IPS-20b (cell line): ENCODE results near the gene PLA2G4D.

Experiments used
- H3K27ac ChIP-seq: one replicate; pipeline ENCODE4 v1.5.1; 2013; ENCODE audit warnings: low read length
- H3K27me3 ChIP-seq: 2 replicates; pipeline ENCODE4 v1.6.1; 2013; ENCODE audit warnings: mild to moderate bottlenecking, low read length, inconsistent platforms; ENCODE audit not compliant: insufficient read depth
- H3K36me3 ChIP-seq: 2 replicates; pipeline ENCODE4 v1.6.1; 2013; ENCODE audit warnings: low read depth, mild to moderate bottlenecking, inconsistent platforms, low read length, moderate library complexity; ENCODE audit not compliant: insufficient read depth
- H3K4me1 ChIP-seq: 2 replicates; pipeline ENCODE4 v1.6.1; 2013; ENCODE audit warnings: mild to moderate bottlenecking, control low read depth, inconsistent platforms, low read length, moderate library complexity; ENCODE audit not compliant: insufficient read depth
- H3K4me3 ChIP-seq: 2 replicates; pipeline ENCODE4 v1.5.1; 2013; ENCODE audit warnings: mild to moderate bottlenecking, low read length, inconsistent platforms
- H3K9ac ChIP-seq: 2 replicates; pipeline ENCODE4 v1.6.1; 2013; ENCODE audit warnings: low read depth, mild to moderate bottlenecking, inconsistent platforms, low read length, moderate library complexity
- H3K9me3 ChIP-seq: 2 replicates; pipeline ENCODE4 v1.6.1; 2013; ENCODE audit warnings: mild to moderate bottlenecking, low read depth, low read length, inconsistent platforms; ENCODE audit not compliant: insufficient read depth

Gene PLA2G4D

DNA sequence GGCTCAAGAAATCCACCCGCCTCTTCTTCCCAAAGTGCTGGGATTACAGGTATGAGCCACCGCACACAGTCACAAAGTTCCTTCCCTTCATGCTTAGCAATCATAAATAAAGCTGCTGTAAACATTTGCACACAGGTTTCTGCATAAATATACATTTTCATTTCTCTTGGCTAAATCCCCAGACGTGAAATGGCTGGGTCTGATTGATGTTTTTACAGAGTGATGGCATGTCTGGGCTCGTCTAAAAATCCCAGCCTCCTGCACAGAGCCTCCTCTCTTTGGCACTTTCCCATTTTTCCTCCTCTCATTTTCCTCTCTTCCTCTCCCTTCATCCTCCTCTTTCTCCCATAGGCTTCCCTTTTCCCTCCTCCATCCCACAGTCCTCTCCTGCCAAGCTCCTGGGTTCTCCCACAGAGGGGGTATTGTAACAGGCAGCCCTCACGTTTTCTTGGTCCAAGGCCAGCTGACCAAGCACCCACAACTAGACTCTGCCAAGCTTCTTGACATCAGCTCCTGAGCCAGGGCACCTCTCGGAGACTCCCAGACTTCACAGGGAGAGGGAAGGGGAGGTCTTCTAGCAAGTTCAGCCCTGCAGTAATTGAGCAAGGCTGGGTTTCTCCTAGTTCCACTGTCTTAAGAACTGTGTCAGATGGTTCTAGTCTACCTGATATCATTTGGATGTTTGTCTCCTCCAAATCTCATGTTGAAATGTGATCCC is 63.0 kb downstream of the PLA2G4D start:
- H3K27ac ChIP-seq = no peak overlapping the region
- peaks cover 8% of the 10 kb centered on the region; the same call in 1 of the 2 replicates for H3K4me1 ChIP-seq
- H3K27me3 ChIP-seq = no peaks in the 10 kb centered on the region
- H3K36me3 ChIP-seq = no peaks in the 10 kb centered on the region
- H3K9ac ChIP-seq = no peak overlapping the region
- 0 out of 2 replicates have a peak, but pooled peaks cover 3% of the 10 kb centered on the region for H3K9me3 ChIP-seq
- no peak overlapping the region for H3K4me3 ChIP-seq

DNA sequence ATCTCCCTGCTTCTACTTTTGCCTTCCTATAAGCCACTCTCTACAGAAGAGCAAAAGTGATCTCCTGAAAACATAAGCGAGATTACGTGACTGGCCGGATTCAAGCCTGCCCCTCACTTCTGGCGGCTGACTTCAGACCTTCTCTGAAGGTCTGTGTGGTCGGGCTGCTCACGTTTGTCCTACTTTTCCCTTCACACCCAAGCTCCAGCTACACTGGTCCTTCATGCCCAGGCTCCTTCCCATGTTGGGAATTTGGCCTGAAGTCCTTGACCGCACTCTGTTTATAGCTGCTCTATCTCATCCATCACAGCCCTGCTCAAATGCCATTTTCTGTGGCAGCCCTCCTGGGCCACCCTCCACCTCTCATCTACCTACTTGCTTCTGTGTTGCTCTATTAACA is 66.8 kb downstream of the PLA2G4D start:
- H3K36me3 ChIP-seq = no peaks in the 10 kb centered on the region
- H3K27me3 ChIP-seq = no peaks in the 10 kb centered on the region

DNA sequence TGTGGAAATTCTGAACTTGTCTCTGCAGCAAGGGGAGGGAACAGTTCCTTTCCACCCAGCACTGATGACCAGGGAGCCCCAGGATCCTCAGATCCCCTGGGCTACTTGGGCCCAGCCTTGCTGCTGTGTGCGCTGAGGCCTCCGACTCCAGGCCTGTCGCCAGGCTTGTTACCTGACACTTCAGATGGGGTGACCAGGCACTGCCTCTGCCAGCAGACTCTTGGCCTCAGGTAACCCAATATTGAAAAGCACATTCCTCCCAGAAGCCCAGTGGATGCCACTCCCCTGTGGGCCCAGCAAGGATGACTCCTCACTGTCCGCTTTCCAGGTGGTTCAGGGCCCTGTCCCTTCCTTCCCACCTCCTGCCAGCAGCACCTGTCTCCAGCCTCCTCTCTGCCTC is 70.1 kb downstream of the PLA2G4D start:
- no peaks in the 10 kb centered on the region for H3K27me3 ChIP-seq

More for the DNA sequence above, 66.8 kb downstream of the PLA2G4D start:
- Histone ChIP-seq H3K4me1 (no peaks in the 10 kb centered on the region), H3K27ac (no peak overlapping the region), H3K9ac (no peak overlapping the region), H3K9me3 (peaks cover 26% of the 10 kb centered on the region), H3K4me3 (no peak overlapping the region)

DNA sequence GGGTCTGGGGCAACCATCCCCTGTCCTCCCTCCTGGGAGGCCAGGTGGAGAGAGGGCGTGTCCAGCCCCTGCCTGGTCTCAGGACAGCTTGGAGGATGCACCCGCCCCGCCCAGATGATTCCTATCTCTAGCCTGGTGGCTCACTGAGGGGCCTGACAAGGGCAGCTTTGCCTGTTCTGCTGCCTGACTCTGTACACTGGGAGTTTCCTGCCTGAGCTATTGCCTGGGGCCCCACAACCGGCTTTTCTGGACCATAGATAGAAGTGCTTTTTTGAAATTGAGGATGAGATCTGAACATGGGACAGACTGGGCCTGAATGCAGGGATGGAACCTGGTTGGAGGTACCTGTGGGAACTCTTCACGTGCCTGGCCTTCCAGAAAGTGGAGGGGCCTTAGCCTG is 72.8 kb downstream of the PLA2G4D start:
- no peaks in the 10 kb centered on the region for H3K27me3 ChIP-seq

More for the DNA sequence above, 70.1 kb downstream of the PLA2G4D start:
- H3K9me3 ChIP-seq = peaks cover 34% of the 10 kb centered on the region
- H3K36me3 ChIP-seq = no peaks in the 10 kb centered on the region
- H3K4me1 ChIP-seq = no peaks in the 10 kb centered on the region
- no peak overlapping the region for H3K27ac ChIP-seq
- H3K4me3 ChIP-seq = no peak overlapping the region
- no peak overlapping the region for H3K9ac ChIP-seq

DNA sequence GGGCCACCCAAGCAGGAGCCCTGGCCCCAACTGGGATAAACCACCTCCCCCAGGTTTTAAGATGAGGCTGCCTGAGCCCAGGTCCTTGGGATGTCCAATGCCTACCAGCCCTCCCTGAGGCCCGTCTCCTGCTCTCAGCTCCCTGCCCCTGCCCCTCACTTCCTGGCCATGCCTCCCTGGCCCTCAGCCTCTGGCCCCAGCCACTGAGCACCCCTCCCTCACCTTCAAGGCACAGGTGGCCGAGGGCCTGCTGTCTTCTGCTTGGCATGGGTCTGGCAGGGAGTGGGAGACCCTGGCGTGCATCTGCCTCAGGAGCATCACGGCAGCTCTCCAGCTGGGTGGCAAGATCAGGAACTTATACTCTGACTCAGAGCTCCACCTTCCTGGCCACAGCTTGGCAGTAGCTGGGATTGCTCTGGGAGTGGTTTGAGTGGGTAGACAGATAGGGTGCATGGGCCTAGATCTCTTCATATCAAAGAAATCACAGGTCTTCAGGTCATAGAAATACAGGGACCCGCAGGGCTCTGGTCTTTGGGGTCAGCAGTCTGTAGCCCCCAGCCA is 73.6 kb downstream of the PLA2G4D start, which contains the start of gene PLA2G4E:
Gene PLA2G4E, minus strand, starts transcription at position 330 of the 561 bp plus-strand sequence. Its CDS starts 12 bp downstream, at position 318.
- Histone ChIP-seq H3K27ac (no peak within 1 kb of the TSS), H3K9ac (no peak within 1 kb of the TSS), H3K9me3 (peaks cover 34% of the 10 kb centered on the region), H3K36me3 (no peaks in the 10 kb centered on the region), H3K27me3 (no peaks in the 10 kb centered on the region), H3K4me1 (no peaks in the 10 kb centered on the region), H3K4me3 (no peak within 1 kb of the TSS)

More for the DNA sequence above, 72.8 kb downstream of the PLA2G4D start:
- no peak overlapping the region for H3K27ac ChIP-seq
- H3K9me3 ChIP-seq = peaks cover 34% of the 10 kb centered on the region
- no peaks in the 10 kb centered on the region for H3K4me1 ChIP-seq
- H3K9ac ChIP-seq = no peak overlapping the region
- H3K4me3 ChIP-seq = no peak overlapping the region
- H3K36me3 ChIP-seq = no peaks in the 10 kb centered on the region

DNA sequence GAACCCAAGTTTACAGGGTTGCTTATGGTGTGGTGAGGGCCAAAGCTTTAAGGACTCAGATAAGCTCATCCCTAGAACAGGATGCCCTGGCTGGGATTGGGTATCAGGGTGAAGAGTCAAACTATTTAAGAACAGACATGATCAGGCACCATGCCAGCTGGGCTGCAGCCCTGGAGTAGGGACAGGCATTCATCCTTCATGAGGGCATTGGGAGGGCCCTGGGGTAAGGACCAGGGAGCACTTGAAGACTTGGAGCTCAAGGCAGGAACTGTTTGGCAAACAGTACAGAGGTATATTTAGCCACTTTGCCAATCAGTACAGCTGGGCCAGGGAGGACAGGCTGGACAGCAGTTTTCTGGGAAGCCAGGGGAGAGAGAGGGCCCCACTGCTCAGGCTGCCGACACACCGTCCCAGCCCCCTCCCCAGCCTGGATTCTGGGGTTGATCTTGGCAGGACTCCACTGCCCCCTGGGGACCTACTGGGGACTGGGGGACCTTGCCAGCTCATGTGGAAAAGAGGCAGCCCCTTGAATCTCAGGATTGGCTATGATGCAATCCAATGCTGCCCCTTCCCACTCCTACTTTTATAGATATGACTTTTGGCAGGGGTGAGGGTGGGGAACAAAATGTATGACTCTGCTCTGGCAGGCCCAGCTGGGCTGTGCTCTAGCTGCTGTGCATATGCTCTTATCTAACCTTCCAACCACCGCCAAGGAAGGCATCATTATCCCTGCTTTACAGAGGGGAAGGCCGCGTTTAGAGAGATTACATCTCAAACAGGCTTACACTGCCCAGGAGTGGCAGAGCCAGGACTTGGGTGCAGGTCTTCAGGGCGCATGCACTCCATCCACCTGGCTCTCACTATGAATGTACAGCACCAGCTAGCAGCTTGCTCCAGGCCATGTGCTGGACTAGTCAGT is 75.8 kb downstream of the PLA2G4D start:
- no peaks in the 10 kb centered on the region for H3K4me1 ChIP-seq
- H3K9me3 ChIP-seq = peaks cover 21% of the 10 kb centered on the region
- H3K27me3 ChIP-seq = no peaks in the 10 kb centered on the region
- H3K36me3 ChIP-seq = no peaks in the 10 kb centered on the region
- no peak overlapping the region for H3K27ac ChIP-seq
- no peak overlapping the region for H3K4me3 ChIP-seq
- no peak overlapping the region for H3K9ac ChIP-seq
